ENCODE results near the gene UTF1.

UTF1 gene

DNA sequence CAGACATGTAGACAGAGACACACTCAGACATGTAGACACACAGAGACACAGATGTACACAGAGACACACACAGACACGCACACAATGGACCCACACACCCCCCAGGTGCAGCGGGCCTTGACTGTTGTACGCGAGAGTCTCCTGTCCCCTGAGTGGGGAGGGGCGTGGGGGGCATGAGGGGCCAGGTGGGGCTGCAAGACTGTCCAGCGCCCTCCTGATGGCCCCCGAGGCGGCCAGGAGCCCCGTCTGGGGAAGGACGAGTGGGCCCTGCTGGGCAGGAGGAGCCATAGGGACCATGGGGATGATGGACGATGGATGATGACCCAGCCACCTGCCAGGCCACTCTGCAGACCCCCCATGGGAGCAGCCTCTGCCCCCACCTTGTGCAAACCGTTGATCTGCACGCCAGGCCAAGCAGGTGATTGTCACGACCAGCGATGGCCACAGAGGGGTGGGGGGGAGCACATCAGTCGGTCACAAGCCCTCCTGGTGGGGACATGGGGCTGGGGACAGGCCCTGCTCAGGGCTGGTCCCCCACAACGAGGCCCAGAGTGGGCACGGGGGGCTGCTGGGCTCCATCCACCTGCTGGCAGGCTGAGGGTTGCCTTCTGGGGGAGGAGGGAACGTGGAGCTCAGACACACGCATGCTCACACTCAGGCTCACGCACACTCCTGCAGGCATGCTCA is 19.2 kb downstream of the UTF1 start:
- Histone ChIP-seq H3K27me3 (peaks cover 76% of the 10 kb centered on the region), H3K4me1 (ENCODE audit: control insufficient read depth in 1 of 2, insufficient read depth in 1 of 2, low read depth in 1 of 2, low read length in 1 of 2) (peaks cover 0 to 6% of the 10 kb centered on the region in 2 experiments), H3K9me3 (no peaks in the 10 kb centered on the region), H3K4me3 (ENCODE audit: low read depth in 1 of 2, low read length in 1 of 2) (no peak overlapping the region), H3K36me3 (no peaks in the 10 kb centered on the region), H3K27ac (no peak overlapping the region)
- TF ChIP-seq, protein P1, sequence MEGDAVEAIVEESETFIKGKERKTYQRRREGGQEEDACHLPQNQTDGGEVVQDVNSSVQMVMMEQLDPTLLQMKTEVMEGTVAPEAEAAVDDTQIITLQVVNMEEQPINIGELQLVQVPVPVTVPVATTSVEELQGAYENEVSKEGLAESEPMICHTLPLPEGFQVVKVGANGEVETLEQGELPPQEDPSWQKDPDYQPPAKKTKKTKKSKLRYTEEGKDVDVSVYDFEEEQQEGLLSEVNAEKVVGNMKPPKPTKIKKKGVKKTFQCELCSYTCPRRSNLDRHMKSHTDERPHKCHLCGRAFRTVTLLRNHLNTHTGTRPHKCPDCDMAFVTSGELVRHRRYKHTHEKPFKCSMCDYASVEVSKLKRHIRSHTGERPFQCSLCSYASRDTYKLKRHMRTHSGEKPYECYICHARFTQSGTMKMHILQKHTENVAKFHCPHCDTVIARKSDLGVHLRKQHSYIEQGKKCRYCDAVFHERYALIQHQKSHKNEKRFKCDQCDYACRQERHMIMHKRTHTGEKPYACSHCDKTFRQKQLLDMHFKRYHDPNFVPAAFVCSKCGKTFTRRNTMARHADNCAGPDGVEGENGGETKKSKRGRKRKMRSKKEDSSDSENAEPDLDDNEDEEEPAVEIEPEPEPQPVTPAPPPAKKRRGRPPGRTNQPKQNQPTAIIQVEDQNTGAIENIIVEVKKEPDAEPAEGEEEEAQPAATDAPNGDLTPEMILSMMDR (IDR thresholded peaks at IDR 0.05): no peak

DNA sequence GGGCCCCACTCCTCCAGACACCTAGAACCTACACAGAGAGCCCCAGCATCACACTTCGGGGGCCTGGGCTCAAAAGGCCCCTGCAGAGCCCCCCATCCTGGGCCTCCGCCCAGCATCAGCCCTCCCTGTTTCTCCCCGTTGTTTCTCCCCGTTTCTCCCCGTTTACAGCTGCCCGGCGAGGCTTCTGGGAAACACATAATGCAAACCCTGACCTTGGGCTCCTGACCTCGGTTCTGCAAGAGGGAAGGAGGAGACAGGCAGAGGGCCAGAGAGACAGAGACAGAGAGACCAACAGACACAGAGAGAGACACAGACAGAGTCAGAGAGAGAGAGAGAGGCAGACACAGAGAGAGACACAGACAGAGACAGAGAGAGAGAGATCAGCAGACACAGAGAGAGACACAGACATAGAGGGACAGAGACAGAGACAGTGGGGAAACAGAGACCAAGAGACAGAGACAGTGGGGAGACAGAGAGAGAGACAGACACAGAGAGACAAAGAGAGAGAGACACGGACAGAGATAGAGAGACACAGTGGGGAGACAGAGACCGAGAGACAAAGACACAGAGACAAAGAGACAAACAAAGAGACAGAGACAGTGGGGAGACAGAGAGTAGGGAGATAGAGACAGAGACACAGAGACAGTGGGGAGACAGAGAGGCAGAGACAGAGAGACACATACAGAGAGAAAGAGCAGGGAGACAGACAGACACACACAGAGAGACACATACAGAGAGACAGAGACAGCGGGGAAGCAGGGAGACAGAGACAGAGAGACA is 20.1 kb downstream of the UTF1 start:
- Histone ChIP-seq H3K27ac (no peak overlapping the region), H3K4me3 (ENCODE audit: low read depth in 1 of 2, low read length in 1 of 2) (no peak overlapping the region), H3K27me3 (peaks cover 76% of the 10 kb centered on the region), H3K36me3 (no peaks in the 10 kb centered on the region), H3K4me1 (ENCODE audit: control insufficient read depth in 1 of 2, insufficient read depth in 1 of 2, low read depth in 1 of 2, low read length in 1 of 2) (peaks cover 0 to 6% of the 10 kb centered on the region in 2 experiments), H3K9me3 (no peaks in the 10 kb centered on the region)
- TF ChIP-seq, protein P1 (IDR thresholded peaks at IDR 0.05): no peak

DNA sequence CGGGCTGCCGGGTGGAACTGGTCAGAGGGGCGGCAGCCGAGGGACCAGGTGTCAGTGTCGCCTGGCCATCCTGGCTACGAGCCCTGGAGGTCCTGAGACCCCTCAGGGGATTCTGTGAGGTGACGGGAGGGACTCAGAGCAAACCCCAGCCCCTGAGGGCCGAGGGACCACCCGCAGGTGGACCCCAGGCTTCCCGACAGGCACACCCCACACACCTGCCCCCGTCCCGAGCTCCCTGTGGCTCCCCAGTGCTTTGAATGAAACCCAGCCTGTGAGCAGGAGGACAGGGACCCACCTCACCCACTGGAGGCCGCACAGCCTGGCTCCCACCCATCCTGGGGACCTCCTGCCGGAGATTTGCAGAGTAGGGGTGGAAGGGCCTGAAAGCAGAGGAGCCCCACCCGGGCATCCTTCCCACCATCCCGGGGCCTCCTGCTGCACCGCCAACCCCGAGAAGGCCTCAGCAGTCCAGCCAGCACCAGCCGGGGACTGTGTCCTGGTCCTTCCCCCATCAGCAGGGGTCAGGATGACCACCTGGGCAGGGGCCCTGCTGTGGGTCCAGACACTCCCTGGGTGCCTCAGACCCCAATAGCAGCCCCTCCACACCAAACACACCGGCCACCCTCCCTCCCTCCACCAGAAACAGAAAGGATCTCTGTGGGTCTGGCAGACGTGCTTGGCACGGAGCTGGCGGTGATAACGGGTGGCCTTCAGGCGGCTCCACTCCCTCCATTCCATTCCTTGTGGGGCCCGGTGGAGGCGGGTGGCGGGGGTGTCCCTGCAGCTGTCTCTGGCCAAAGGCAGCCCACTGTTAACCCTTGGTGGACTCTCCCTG is 21.6 kb downstream of the UTF1 start:
- Histone ChIP-seq H3K27ac (no peak overlapping the region), H3K36me3 (no peaks in the 10 kb centered on the region), H3K9me3 (no peaks in the 10 kb centered on the region), H3K4me1 (ENCODE audit: control insufficient read depth in 1 of 2, insufficient read depth in 1 of 2, low read depth in 1 of 2, low read length in 1 of 2) (peaks cover 0 to 6% of the 10 kb centered on the region in 2 experiments), H3K27me3 (peaks cover 76% of the 10 kb centered on the region), H3K4me3 (ENCODE audit: low read depth in 1 of 2, low read length in 1 of 2) (no peak overlapping the region)
- TF ChIP-seq, protein P1 (IDR thresholded peaks at IDR 0.05): no peak

DNA sequence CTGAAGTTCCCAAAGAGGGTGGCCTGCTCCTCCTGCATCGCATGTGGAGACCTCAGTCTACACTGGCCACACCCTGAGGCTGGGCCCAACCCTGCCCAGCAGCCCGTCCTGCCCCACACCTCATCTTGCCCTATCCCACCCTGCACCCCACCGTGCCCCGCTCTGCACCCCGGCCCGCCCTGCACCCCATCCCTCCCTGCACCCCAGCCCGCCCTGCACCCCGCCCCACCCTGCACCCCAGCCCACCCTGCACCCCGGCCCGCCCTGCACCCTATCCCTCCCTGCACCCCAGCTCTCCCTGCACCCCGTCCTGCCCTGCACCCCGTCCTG is 22.2 kb downstream of the UTF1 start:
- Histone ChIP-seq H3K9me3 (no peaks in the 10 kb centered on the region), H3K27ac (no peak overlapping the region), H3K27me3 (peaks cover 75% of the 10 kb centered on the region), H3K36me3 (no peaks in the 10 kb centered on the region), H3K4me3 (ENCODE audit: low read depth in 1 of 2, low read length in 1 of 2) (no peak overlapping the region), H3K4me1 (ENCODE audit: control insufficient read depth in 1 of 2, insufficient read depth in 1 of 2, low read depth in 1 of 2, low read length in 1 of 2) (peaks cover 4 to 10% of the 10 kb centered on the region in 2 experiments)
- TF ChIP-seq, protein P1 (IDR thresholded peaks at IDR 0.05): no peak

DNA sequence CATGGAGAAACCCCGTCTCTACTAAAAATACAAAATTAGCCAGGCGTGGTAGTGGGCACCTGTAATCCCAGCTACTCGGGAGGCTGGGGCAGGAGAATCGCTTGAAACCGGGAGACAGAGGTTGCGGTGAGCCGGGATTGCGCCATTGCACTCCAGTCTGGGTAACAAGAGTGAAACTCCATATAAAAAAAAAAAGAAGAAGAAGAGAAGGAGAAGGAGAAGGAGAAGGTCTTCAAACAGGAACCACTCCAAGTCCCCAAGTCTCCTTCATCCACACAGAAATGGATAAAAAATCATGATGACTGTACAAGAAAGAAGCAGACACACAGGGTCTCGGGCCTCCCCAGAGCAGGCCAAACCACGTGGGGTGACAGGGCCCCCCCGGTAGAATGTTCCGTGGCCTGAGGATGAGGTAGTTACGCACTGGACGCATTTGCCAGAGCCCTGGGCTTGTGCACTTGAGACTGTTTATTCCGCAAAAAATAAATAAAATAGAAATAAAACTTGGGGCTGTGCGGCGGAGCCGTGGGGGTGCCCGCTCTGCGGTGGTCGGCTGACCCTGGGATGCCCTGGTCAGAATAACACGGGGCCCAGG is 23.4 kb downstream of the UTF1 start:
- peaks cover 63% of the 10 kb centered on the region for H3K27me3 ChIP-seq
- H3K27ac ChIP-seq: no peak overlapping the region
- H3K4me1 ChIP-seq (ENCODE audit: control insufficient read depth in 1 of 2, insufficient read depth in 1 of 2, low read depth in 1 of 2, low read length in 1 of 2): peaks cover 16 to 22% of the 10 kb centered on the region in 2 experiments
- H3K4me3 ChIP-seq (ENCODE audit: low read depth in 1 of 2, low read length in 1 of 2): no peak overlapping the region
- H3K9me3 ChIP-seq: no peaks in the 10 kb centered on the region
- TF ChIP-seq, protein P1 (IDR thresholded peaks at IDR 0.05): no peak
- H3K36me3 ChIP-seq: no peaks in the 10 kb centered on the region

All from neutrophil (primary cell).